H9 (cell line): ENCODE measurements around the gene VSIG8. TPM values are rescaled to one million over a fixed set of nuclear protein-coding genes. Genes with fewer than 3 reads are reported as not detected.
A peak's percentile ranks its signal among the peaks of the same experiment; 100 is the strongest.

ENCODE experiments used
- DNase-seq: peaks from one replicate; pipeline ENCODE4 v3.0.0-alpha.2; 2017
- H2AFZ ChIP-seq: one replicate; pipeline ENCODE4 v1.6.1; 2013; ENCODE audit warnings: mild to moderate bottlenecking, low read length, control low read depth, moderate library complexity
- H2AK5ac ChIP-seq: 2 replicates; pipeline ENCODE4 v1.6.1; 2013; ENCODE audit warnings: low read length, control low read depth, mixed read lengths; ENCODE audit not compliant: insufficient read length
- H2BK120ac ChIP-seq: one replicate; pipeline ENCODE4 v1.6.1; 2013; ENCODE audit warnings: low read depth, mild to moderate bottlenecking, low read length, control low read depth, inconsistent platforms; ENCODE audit not compliant: poor library complexity, severe bottlenecking
- H2BK12ac ChIP-seq: 2 replicates; pipeline ENCODE4 v1.6.1; 2013; ENCODE audit warnings: low read length, control low read depth, mixed read lengths, low read depth; ENCODE audit not compliant: insufficient read length
- H2BK15ac ChIP-seq: 2 replicates; pipeline ENCODE4 v1.6.1; 2013; ENCODE audit warnings: low read depth, low read length, control low read depth
- H2BK20ac ChIP-seq: one replicate; pipeline ENCODE4 v1.6.1; 2013; ENCODE audit warnings: low read depth, mild to moderate bottlenecking, low read length, control low read depth, inconsistent platforms; ENCODE audit not compliant: poor library complexity, severe bottlenecking
- H2BK5ac ChIP-seq: 2 replicates; pipeline ENCODE4 v1.6.1; 2013; ENCODE audit warnings: low read length, control low read depth, mixed read lengths; ENCODE audit not compliant: insufficient read length
- H3K14ac ChIP-seq: 2 replicates; pipeline ENCODE4 v1.6.1; 2013; ENCODE audit warnings: low read length, control low read depth; ENCODE audit not compliant: insufficient read depth
- H3K18ac ChIP-seq: 2 replicates; pipeline ENCODE4 v1.6.1; 2013; ENCODE audit warnings: low read depth, mild to moderate bottlenecking, mixed read lengths, low read length, control low read depth; ENCODE audit not compliant: insufficient read length
- H3K23ac ChIP-seq: 2 replicates; pipeline ENCODE4 v1.6.1; 2013; ENCODE audit warnings: low read length, control low read depth, mixed read lengths, low read depth; ENCODE audit not compliant: insufficient read length
- H3K23me2 ChIP-seq: 2 replicates; pipeline ENCODE4 v1.6.1; 2013; ENCODE audit warnings: low read depth, mild to moderate bottlenecking, mixed read lengths, low read length, control low read depth; ENCODE audit not compliant: insufficient read length, poor library complexity, severe bottlenecking
- H3K27ac ChIP-seq: 2 replicates; pipeline ENCODE4 v1.5.1; 2013; ENCODE audit warnings: low read length, control low read depth, mixed read lengths, low read depth; ENCODE audit not compliant: insufficient read length
- H3K27me3 ChIP-seq: 2 replicates; pipeline ENCODE4 v1.6.1; 2013; ENCODE audit warnings: low read length, control low read depth, inconsistent platforms; ENCODE audit not compliant: insufficient read depth
- H3K4ac ChIP-seq: 2 replicates; pipeline ENCODE4 v1.6.1; 2013; ENCODE audit warnings: low read depth, mild to moderate bottlenecking, control low read depth, inconsistent platforms, low read length, moderate library complexity
- H3K4me1 ChIP-seq: 2 replicates; pipeline ENCODE4 v1.6.1; 2013; ENCODE audit warnings: low read length, control low read depth, inconsistent platforms; ENCODE audit not compliant: insufficient read depth
- H3K4me2 ChIP-seq: 2 replicates; pipeline ENCODE4 v1.6.1; 2013; ENCODE audit warnings: low read length, control low read depth, mixed read lengths; ENCODE audit not compliant: insufficient read length, insufficient read depth
- H3K56ac ChIP-seq: 2 replicates; pipeline ENCODE4 v1.6.1; 2013; ENCODE audit warnings: low read depth, mild to moderate bottlenecking, mixed read lengths, low read length, control low read depth; ENCODE audit not compliant: insufficient read length
- H3K79me1 ChIP-seq: 2 replicates; pipeline ENCODE4 v1.6.1; 2013; ENCODE audit warnings: low read depth, mild to moderate bottlenecking, moderate library complexity, low read length, control low read depth, inconsistent platforms; ENCODE audit not compliant: insufficient read depth, poor library complexity, severe bottlenecking
- H3K79me2 ChIP-seq: 2 replicates; pipeline ENCODE4 v1.6.1; 2013; ENCODE audit warnings: low read length, control low read depth, inconsistent platforms; ENCODE audit not compliant: insufficient read depth
- H3K9ac ChIP-seq: 2 replicates; pipeline ENCODE4 v1.6.1; 2013; ENCODE audit warnings: low read length, control low read depth, mixed read lengths; ENCODE audit not compliant: insufficient read length; ENCODE audit errors: extremely low read depth
- H3K9me3 ChIP-seq: one replicate; pipeline ENCODE4 v1.6.1; 2013; ENCODE audit warnings: low read depth, low read length, inconsistent platforms; ENCODE audit not compliant: control insufficient read depth
- H3T11ph ChIP-seq: one replicate; pipeline ENCODE4 v1.6.1; 2013; ENCODE audit warnings: mild to moderate bottlenecking, low read length, control low read depth, inconsistent platforms
- H4K20me1 ChIP-seq: one replicate; pipeline ENCODE4 v1.6.1; 2013; ENCODE audit not compliant: control insufficient read depth, insufficient read length, insufficient read depth
- H4K5ac ChIP-seq: 2 replicates; pipeline ENCODE4 v1.6.1; 2013; ENCODE audit warnings: low read depth, mild to moderate bottlenecking, mixed read lengths, low read length, control low read depth; ENCODE audit not compliant: insufficient read length
- H4K8ac ChIP-seq: replicated peaks from 2 replicates; pipeline ENCODE4 v1.6.1; 2013; ENCODE audit warnings: low read length, control low read depth, mixed read lengths, low read depth; ENCODE audit not compliant: insufficient read length
- H4K91ac ChIP-seq: 2 replicates; pipeline ENCODE4 v1.6.1; 2013; ENCODE audit warnings: low read depth, mild to moderate bottlenecking, moderate library complexity, mixed read lengths, low read length, control low read depth; ENCODE audit not compliant: insufficient read length
- H3K27ac Mint-ChIP-seq, 3 experiments: 2 replicates in 2 of 3; 3 replicates in 1 of 3; pipeline ENCODE4 v1.8.0; 2020 to 2021; ENCODE audit warnings: mixed read lengths in 3 of 3, mild to moderate bottlenecking in 1 of 3, moderate library complexity in 1 of 3
- H3K27me3 Mint-ChIP-seq: 2 replicates; pipeline ENCODE4 v1.8.0; 2021; ENCODE audit warnings: low read depth, mild to moderate bottlenecking, moderate library complexity, mixed read lengths
- H3K36me3 Mint-ChIP-seq, 3 experiments: 2 replicates in 2 of 3; 3 replicates in 1 of 3; pipeline ENCODE4 v1.8.0; 2020 to 2021; ENCODE audit warnings: low read depth in 3 of 3, mixed read lengths in 3 of 3; ENCODE audit not compliant: insufficient read depth in 1 of 3
- H3K4me1 Mint-ChIP-seq, 2 experiments: 2 replicates each; pipeline ENCODE4 v1.8.0; 2020; ENCODE audit warnings: mixed read lengths in 2 of 2
- H3K4me3 Mint-ChIP-seq, 2 experiments: 2 replicates in 1 of 2; 3 replicates in 1 of 2; pipeline ENCODE4 v1.8.0; 2020 to 2021; ENCODE audit warnings: mild to moderate bottlenecking in 2 of 2, mixed read lengths in 2 of 2, moderate library complexity in 1 of 2
- H3K9me3 Mint-ChIP-seq, 2 experiments: 2 replicates in 1 of 2; 3 replicates in 1 of 2; pipeline ENCODE4 v1.8.0; 2020; ENCODE audit warnings: mild to moderate bottlenecking in 2 of 2, mixed read lengths in 2 of 2, moderate library complexity in 1 of 2
- CTCF ChIP-seq: fragments of 200-600 bp; sonication (generic); conservative IDR thresholded peaks from 3 replicates; pipeline ENCODE4 v1.8.0; 2021; ENCODE audit warnings: antibody characterized with exemption, mild to moderate bottlenecking
- WGBS: extraction: QIAGEN DNeasy Blood & Tissue Kit; methylation state at CpG from one replicate; pipeline ENCODE4 v1.1.7; 2013; ENCODE audit warnings: missing lambda C conversion rate, low lambda C conversion rate, mixed read lengths; ENCODE audit not compliant: insufficient read length; ENCODE audit errors: extremely low coverage; 5-methylcytosine and 5-hydroxymethylcytosine counted together
- total RNA-seq: library from RNA; stranded (reverse); gene quantifications from 2 replicates; pipeline ENCODE4 v1.2.1, GENCODE V29; 2021

Gene VSIG8
- total RNA-seq, 1 experiment from 2014 or later, result not detected

GRCh38 chr1:159845751-159846629 is 16.5 kb downstream of the VSIG8 start:
- TF ChIP-seq CTCF, result no peak
- Mint-ChIP-seq H3K36me3 (no peaks in the 10 kb centered on the region), H3K4me3 (no peak overlapping the region), H3K27me3 (peaks cover 15% of the 10 kb centered on the region), H3K4me1 (peaks cover 6 to 9% of the 10 kb centered on the region in 2 experiments; a peak in 3 of 4 replicates), H3K27ac (peak overlapping the region in 1 of 3 experiments; percentile 8; a peak in 1 of 7 replicates), H3K9me3 (no peaks in the 10 kb centered on the region)
- Histone ChIP-seq H2BK120ac (no peak overlapping the region), H2BK12ac (no peak overlapping the region), H3K56ac (no peak overlapping the region), H2BK15ac (no peak overlapping the region), H2BK5ac (no peak overlapping the region), H3K9me3 (no peaks in the 10 kb centered on the region), H2BK20ac (no peak overlapping the region), H4K8ac (no peak overlapping the region), H4K20me1 (no peaks in the 10 kb centered on the region), H4K5ac (no peak overlapping the region), H3K27me3 (no peaks in the 10 kb centered on the region; the same call in 1 of the 2 replicates), H2AK5ac (no peak overlapping the region), H3K9ac (no peak overlapping the region), H3K4me1 (no peaks in the 10 kb centered on the region), H4K91ac (peak overlapping the region; percentile 24), H2AFZ (no peak overlapping the region), H3K23me2 (no peaks in the 10 kb centered on the region), H3K14ac (0 out of 2 replicates have a peak overlapping the region, but pooled peaks have one; percentile 20), H3K4me2 (no peak overlapping the region), H3K23ac (no peak overlapping the region), H3K79me1 (no peaks in the 10 kb centered on the region), H3K27ac (no peak overlapping the region), H3K4ac (no peak overlapping the region), H3K18ac (no peak overlapping the region), H3T11ph (no peak overlapping the region), H3K79me2 (no peaks in the 10 kb centered on the region)
- no peak for DNase-seq
- WGBS, result no CpG with 5 or more reads among the region's 13 CpGs
